NCI-H446 treated with DMSO at 0.1 percent for 48 hours (cell line): ENCODE results near the gene TSFM.
A peak's percentile ranks its signal among the peaks of the same experiment; 100 is the strongest.

Experiments
- DNase-seq: peaks from one replicate; lab custom pipeline; 2025; lab: John Stamatoyannopoulos, UW

The TSFM gene

DNA sequence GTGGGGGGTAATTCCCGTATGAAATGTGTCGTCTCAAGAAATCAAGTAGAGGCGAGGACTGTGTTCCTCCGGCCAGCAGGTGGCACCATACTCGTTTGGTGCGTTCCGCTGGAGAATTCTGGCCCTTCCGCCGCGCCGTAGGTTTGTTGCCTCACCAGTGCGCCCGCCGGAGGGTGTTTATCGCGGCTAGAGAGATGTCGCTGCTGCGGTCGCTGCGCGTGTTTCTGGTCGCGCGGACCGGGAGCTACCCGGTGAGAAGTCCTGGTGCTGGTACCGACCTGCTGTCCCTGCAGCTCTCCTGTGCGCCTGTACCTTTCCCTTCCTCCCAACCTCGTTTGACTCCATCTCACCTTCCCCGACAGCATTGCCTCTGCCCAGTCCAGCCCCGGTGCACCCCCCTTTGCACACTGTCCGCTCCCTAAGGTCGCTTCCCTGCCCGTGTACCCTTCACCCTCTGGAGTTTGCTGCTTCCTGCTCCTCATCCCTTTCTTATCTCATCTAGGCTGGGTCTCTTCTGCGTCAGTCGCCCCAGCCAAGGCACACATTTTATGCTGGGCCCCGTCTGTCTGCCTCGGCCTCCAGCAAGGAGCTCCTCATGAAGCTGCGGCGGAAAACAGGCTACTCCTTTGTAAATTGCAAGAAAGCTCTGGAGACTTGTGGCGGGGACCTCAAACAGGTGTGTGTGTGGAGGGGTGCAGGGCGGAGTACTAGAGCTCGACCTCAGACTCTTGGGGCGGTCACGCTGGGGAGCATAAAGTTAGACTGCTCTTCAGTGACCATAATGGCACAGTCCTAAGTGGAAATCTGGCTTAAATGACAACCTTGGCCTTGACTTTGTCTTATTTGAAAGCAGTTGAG lies at the start of gene TSFM:
Gene TSFM (plus strand): TSS at position 180 of the 858 bp plus-strand sequence. CDS start 15 bp downstream, at position 195.
- DNase-seq = peak; percentile 77

DNA sequence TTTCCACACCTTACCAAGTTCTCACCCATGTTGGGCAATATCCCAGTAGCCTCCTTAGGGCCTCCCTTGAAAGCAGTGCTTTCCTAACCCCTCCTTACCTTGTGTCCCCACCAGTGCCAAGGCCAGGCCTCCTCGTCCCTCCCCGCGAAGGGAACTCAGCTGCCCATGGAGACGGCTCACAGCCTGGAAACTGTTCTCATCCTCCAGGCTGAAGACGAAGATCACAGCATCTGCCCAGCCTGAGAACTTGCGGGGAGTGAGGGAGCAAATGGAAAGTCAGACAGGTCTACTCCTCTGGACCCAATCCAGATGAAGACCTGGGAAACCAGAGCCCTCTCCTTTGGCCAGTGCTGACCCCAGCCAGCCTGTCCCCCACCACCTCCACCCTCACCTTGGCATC lies 48.7 kb upstream of the TSFM start:
- DNase-seq = no peak

DNA sequence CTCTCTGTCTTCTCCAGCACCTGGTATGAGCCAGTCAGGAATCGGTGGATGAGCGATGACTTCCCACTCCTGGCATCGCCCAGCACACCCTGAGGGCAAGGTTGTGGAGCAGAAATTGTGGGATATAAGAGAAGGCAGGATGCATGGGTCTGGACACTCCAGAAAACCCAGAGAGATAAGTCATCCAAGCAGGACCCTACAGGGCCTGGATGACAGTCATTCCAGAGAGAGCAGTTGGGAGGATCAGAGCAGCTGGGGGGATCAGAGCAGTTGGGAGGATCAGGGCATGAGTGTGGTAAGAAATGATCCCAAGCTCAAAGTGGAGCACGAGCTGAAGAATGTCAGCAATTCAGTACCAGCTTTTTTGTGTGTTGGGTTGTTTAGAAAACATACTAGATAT lies 48.0 kb upstream of the TSFM start:
- DNase-seq = no peak

DNA sequence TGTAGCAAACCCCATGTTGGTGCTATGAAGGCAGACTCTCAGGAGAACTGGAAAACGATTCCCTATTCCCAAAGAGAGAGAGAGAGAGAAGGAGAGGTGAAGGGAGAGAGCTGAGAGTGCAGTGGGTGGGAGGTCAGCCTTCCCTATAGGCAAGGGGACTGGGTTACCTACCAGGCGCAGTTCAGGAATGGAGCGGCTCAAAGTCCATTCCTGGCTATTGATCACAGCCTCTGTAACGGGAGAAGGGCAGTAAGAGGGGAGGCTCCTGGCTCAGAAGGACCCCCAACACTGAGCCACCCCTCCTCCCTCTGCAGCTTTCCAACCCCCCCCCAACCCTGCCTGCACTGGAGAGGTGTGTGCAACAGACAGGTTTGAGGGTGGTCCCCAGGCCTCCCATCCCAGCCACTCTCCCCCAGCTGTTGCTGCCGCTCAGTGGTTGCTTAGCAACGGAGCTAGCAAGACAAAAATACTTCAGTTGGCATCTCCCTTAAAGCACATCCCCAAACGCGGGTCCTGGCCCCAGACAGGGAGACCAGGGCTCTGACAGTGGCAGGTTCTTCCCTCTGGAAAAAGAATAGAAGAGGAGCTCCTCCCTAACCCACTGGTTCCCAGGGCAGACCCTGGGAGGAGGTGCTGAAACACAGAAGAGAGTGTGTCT lies 47.3 kb upstream of the TSFM start:
- no peak for DNase-seq

DNA sequence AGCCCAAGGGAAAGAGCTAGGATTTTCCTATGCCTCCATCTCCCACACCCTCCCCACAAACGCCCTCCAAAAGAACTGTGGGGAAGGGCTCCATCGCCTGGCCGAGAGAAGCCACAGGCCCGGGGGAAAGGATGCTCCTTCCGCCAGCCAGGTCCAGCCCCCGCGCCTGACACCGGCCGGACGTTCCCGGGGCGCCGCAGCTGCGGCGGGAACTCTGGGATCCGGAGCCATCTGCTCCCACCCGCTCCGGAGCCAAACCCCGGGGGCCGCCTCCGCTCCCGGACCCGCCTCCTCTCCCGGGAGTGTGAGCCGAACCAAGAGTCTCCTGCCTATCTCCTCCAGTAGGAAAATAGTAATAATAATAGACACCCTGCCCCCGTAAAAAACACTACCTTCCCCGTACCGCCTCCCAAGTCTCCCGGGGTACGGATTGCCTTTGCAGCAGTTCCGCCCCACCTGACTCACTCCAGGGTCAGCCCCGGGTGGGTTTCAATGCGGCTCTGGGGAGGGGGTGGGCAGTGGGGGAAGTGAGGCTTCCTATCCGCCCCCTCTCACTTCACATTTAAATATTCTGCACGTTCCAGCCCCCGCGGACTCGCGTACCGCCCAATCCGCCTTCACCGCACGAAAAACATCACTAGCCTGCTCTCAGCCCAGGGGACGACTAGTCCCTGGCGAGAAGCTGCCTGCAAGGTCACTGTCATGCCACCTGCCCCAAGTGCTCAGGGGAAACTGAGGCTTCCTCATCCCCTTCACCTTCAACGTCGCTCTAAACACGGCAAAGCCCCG lies 46.4 kb upstream of the TSFM start:
- no peak for DNase-seq

DNA sequence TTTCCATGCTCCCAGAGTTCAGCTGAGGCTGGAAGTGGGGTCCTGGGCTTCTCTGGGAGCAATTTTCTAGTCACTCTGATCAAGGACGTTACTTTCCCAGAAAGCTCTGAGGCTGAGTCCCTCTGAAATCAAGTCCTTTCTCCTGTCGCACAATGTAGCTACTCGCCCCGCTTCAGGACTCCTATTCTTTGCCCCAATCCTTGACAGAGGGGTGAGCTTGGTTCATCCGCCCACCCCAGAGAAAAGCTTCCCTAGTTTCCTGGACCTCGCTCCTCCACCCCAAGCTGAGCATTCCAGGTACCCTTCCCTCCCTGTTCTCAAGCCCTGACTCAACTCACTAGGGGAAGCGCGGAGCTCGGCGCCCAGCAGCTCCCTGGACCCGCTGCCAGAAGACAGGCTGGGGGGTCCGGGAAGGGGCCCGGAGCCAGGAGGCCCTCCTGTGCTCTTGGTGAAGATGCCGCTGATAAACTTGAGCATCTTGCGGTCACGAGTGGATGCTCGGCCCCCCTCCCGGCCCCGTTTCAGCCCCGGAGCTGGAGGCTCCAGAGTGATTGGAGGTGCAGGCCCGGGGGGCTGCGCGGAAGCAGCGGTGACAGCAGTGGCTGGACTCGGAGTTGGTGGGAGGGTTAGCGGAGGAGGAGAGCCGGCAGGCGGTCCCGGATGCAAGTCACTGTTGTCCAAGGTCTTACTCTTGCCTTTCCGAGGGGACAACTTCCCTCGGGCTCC lies 45.7 kb upstream of the TSFM start:
- no peak for DNase-seq

DNA sequence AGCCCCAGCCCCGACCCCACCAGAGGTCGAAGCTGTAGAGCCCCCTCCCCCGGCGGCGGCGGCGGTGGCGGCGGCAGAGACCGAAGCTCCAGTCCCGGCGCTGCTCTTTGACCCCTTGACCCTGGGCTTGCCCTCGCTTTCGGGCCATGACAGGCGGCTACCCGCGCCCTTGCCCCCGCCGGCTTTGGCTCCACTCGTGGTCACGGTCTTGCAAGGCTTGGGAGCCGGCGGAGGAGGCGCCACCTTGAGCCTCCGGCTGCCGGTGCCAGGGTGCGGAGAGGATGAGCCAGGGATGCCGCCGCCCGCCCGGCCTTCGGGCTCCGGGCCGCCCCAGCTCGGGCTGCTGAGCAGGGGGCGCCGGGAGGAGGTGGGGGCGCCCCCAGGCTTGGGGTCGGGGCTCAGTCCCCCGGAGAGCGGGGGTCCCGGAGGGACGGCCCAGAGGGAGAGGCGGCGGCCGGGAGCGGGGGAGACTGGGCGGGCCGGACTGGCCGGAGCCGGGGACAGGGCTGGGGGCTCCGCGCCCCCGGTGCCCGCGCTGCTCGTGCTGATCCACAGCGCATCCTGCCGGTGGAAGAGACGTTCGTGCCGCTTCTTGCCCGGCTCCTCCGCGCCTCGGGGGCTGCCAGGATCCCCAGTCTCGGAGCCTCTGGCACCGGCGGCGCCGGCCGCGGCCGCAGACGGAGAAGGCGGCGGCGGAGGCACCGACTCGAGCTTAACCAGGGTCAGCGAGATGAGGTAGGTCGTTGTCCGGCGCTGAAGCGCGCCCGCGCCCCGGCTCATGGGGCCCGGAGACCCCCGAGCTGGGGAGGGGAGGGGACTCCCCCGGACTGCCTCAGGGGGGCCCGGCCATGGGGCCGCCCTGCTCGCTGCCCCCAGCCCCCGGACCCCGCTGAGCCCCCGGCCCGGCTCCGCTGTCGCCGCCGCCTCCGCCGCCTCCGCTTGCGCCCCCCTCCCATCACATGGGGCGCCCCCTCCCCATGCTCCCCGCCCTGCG lies 44.8 kb upstream of the TSFM start:
- DNase-seq = no peak

DNA sequence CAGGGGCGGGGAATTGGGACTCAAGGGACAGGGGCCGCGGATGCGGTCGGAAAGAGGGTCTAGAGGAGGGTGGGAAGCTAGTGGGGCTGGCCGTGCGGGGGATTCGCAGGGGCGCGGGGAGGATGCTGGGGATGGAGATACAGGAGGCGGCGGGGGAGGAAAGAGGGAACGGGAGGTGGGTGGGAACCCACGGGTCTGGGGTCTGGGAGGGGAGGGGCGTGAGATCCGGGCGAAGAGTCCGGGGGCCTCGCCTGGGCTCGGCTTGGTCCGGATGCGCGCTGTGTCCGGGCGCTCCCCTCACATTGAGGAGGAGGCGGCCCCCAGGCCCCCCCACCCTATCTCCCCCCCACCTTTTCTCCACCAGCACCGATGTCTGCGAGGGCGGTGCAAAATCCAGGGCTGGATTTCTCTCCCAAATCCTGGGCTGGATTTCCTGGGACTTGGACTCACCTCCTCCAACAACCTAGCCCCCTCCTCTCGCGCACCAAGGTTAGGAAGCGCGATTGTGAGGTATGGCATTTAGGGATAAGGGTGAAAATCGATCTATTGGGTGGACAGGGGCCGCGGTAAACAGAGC lies 43.8 kb upstream of the TSFM start, which contains the start of gene AGAP2:
Gene AGAP2 (minus strand): TSS at position 82 of the 577 bp plus-strand sequence. CDS start 496 bp downstream, outside the sequence.
- no peak for DNase-seq

DNA sequence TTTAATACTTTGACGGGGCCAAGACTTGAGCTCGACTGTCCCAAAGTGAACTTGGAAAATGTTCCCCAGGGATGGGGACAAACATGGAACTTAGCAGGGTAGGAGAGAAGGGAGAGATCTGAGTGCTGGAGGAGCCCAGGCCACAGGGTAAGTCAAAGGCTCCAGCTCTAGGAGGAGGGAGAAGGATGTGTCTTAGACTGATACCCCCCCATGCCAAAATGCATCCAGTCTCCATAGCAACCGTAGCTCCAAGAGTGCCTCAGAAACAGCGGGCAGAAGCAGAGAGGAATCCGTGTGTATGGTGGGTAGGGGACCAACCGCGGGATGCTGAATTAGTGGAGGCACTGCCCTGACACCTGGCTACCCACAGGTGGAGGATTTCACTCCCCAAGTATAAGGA lies 43.2 kb upstream of the TSFM start:
- no peak for DNase-seq

DNA sequence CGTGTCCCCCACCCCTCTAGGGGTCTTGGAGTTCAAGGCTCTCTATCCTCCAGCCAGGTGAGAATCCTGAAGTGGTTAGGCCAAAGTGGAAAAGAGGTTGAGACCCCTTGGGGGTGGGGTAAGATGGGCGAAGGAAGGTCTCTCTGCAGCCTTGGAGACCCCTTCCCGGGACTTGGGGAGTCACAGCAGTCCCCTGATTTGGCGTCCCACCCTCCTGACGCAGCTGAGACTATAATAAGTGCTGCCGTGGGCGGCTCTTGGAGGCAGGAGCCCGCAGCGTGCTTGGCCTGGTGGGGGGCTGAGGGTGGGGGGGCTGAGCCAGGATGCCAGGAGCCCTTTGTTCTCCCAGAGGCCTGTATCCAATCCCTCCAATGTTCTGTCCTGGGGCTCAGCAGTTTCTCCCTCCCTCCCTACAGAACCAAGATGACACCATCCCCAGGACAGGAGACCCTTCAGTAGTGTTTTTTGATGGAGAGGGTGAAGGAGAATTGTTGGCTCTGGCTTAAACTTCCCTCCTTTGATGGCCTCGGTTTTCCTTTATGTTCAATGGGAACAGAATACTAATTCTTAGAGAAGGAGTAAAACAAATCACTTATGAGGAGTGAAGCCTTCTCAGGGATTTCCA lies 42.6 kb upstream of the TSFM start:
- DNase-seq = no peak

DNA sequence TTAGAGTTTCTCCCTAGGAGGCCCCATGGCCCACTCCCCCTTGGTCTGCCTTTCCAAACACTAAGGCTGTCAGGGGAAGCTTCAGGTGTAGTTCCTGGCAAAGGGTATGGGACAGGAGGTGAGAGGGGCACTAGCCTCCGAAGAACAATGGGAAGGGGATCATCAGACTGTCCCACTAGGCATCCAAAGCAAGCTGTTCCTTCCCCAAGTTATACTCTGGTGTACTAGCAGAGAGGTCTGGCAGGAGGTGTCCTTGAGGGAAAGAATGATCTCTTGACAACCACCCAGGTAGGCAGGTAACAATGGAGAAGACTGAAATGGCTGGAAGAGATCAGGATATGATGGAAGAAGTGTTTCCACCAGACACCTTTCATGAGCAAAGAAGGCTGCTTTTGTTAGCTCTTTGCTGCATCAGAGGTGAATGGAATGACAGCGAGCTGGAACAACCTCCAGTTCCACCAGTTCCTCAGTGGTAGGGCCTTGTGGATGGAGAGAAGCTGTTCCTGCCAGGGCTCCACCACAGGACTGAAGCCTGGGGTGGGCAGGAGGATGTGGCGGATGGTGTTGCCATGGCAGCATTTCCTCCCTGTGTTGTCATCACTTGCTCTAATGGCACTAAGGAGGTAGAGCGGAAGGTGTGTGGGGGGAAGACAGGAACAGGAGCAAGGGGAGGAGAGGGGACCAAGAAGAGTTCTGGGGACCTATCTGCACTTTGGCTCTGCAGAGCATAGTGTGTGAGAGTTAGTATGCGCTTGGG lies 41.8 kb upstream of the TSFM start:
- no peak for DNase-seq

DNA sequence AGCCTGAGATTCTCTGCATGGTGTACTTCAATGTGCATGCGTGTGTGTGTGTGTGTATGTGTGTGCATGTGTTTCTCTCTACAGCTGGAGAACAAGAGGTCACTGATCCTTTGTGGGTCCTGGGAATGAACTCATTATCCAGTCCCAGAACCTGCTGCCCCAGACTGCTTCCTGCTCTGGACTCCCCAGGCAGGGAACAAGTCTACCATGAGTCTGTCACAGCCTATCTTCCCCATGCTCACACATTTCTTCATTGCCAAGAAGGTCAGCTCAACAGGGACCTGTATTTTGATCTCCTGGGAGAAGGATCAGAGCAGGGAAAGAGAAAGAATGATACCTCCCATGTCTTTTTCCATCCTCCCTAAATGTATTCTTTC lies 41.2 kb upstream of the TSFM start:
- DNase-seq = no peak

DNA sequence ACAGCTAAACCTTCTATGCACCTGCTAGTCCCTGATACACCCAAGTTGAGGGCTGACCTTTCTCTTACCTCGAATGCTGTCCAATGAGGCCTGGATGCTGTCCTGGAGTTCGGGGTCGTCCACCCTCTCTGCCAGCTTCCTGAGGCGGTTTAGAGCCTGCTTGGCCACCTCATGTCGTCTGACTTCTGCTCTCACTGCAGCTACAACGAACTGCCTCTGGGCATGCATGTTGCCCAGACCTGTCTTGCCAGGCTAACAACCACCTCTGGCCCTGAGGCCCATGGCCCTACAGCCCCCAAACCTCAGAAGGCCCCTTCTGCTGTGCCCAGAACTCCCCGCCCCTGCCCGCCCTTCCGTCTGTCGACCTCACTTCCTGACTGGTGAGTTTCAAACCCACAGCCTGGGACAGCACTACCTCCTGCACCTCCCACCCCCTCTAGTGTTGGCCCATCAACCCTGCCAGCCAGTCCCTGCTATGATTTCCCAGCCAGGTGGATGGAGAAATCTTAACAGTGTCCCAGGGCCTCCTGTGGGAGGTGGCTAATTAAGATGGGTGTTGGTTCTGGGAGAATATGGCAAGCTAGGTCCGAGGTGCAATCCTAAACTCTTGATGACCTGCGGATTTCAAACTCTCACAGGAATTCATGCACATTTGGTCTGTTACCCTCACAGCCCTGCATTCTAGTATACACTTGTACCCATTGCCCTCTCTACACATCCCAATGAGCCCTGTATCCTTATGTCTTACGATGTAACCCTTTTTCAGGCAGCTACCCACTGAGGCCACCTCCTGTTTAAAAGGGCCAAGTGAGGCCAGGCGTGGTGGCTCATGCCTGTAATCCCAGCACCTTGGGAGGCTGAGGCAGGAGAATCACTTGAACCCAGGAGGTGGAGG lies 40.5 kb upstream of the TSFM start:
- no peak for DNase-seq

DNA sequence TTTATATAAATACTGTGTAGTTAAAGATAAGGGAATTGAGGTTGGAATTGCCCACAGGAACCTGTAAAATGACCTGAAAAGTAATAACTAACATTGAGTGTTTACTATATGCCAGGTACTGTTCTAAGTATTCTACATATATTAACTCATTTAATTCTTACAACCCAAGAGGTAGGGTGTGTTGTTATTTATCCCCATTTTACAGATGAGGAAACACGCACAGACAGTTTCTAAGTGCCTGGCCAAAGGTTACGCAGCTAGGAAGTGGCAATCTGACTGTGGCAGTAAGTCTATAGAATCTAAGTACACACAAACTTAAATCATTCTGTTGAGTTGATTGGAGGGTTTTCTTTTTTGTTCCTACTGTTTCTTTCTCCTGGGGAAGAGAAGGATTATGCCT lies 38.8 kb upstream of the TSFM start:
- DNase-seq = no peak

DNA sequence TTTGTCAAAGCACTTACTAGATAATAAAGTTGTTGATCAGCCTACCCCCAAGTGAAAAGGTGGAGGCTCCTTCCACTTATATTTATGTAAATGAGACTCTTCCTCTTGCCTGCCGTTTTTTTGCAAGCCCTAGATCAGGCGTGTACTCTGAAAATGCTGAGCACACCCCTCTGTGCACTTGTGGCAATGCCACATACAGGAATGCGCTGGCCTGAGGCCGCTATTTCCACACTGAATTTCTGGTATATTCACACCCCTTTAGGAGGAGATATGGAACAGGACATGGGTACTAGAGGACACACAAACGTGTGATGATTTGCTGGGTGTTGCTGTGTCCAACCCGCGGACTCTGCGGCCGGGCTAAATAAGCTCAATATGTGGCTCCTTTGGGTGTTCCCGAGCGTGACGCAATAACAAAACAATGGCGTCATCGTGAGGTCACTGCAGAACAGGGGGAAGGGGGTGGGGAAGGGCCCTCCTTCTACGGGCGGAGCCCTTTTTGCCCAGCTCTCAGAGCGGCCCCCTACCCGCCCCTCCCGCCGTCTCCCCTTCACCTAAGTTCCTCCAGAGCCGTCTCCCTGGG lies 38.3 kb upstream of the TSFM start:
- no peak for DNase-seq

DNA sequence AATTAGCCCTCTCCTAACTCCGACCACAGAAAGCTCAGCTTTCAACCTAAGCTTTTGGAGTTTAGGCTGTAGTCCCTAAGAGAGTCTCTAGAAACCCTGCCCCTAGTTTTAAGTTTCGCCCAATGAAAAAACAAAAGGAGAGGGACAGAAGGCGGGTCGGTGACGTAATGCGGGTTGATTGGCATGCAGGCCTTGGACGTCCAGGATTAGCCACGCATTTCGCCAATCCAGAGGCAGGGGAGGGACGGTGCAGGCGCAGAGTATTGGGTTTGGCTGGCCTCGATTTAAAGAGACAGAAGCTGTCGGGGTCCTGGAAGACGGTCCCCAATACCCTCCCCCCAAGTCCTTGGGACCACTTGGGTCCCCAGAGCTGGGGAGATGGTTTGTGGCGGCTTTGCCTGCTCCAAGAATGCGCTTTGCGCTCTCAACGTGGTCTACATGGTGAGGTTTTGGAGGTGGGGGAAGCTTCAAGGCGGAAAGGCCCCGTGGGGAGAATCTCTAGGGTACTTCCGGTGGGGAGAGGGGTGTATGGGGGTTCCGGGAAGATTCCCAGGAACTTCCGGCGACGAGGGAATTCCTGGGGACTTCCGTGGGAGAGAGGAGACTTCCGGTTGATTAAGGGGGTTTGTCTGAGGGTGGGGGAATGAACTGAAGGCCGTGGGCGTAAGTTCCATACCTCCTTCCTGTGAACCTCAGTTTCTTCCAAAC lies 37.7 kb upstream of the TSFM start, which contains the start of gene TSPAN31:
Gene TSPAN31 (plus strand): TSS at position 263 of the 708 bp plus-strand sequence. CDS start 116 bp downstream, at position 379.
- DNase-seq = peak; percentile 96

DNA sequence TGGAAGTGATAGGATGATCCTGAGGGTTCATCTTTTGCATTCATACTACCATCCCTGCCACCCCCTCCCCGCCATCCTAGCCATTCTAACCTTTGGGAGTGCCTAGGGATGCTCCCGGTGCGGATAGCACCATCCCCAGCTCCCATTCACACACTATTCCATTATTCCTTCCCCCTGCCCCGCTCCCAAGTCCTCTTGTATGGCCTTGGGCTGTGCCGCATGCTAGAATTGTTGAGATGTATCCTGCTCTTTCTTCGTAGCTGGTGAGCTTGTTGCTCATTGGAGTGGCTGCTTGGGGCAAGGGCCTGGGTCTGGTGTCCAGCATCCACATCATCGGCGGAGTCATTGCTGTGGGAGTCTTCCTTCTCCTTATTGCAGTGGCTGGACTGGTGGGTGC lies 37.1 kb upstream of the TSFM start:
- no peak for DNase-seq
